IPS-18a (cell line): ENCODE data around the gene DIS3L2.
"Not testable (repeated sequence)": the region's sequence is repeated elsewhere in the genome, so short reads cannot be mapped to it uniquely, and the experiment has no call there.

ENCODE experiments used
- H3K27ac ChIP-seq: one replicate; pipeline ENCODE4 v1.5.1; 2013; ENCODE audit warnings: low read length
- H3K27me3 ChIP-seq: one replicate; pipeline ENCODE4 v1.6.1; 2013; ENCODE audit warnings: mild to moderate bottlenecking, low read length; ENCODE audit not compliant: control insufficient read depth, insufficient read depth
- H3K36me3 ChIP-seq: one replicate; pipeline ENCODE4 v1.6.1; 2013; ENCODE audit warnings: low read depth, low read length; ENCODE audit not compliant: control insufficient read depth
- H3K4me1 ChIP-seq: one replicate; pipeline ENCODE4 v1.6.1; 2013; ENCODE audit warnings: low read depth, low read length; ENCODE audit not compliant: control insufficient read depth
- H3K4me3 ChIP-seq: one replicate; pipeline ENCODE4 v1.5.1; 2013; ENCODE audit warnings: low read length
- H3K9ac ChIP-seq: one replicate; pipeline ENCODE4 v1.6.1; 2013; ENCODE audit warnings: mild to moderate bottlenecking, low read length, moderate library complexity
- H3K9me3 ChIP-seq: one replicate; pipeline ENCODE4 v1.6.1; 2013; ENCODE audit warnings: low read depth, low read length; ENCODE audit not compliant: control insufficient read depth

Gene DIS3L2

DNA sequence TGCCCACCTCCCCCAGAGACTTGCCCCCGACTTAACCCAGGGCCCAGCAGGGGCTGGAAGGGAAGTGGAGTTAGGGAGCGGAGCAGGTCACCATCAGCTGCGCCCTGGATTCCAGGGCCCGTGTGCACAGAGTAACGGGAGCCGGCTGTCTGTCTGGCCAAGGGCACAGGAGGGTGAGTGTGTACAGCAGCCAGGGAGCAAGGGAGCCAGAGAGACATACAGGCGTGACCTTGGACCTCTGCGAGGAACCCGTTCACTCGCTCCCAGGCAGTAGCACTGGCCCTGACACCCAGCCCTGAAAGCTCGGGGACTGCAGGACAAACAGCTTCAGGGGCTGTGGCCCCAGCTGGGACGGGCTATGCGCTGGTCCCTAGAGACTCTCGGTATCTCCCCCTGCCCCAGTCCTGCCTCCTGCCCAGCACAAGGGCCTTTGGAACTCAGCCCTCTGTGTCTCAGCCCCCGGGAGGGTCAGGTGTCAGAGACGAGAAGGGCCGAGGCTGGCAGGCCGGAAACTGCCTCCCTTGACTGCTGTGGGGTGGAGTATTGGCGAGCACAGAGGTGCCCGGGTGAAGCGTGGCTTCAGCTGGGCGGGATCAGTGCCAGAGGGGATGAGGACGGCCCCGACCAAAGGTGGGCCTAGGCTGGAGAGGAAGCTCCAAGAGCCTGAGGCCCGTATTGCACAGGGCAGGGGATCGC, 370.9 kb downstream of the DIS3L2 start:
- not testable (repeated sequence) for H3K36me3 ChIP-seq, H3K9ac ChIP-seq, H3K4me3 ChIP-seq, H3K27me3 ChIP-seq, H3K27ac ChIP-seq, H3K9me3 ChIP-seq, H3K4me1 ChIP-seq

DNA sequence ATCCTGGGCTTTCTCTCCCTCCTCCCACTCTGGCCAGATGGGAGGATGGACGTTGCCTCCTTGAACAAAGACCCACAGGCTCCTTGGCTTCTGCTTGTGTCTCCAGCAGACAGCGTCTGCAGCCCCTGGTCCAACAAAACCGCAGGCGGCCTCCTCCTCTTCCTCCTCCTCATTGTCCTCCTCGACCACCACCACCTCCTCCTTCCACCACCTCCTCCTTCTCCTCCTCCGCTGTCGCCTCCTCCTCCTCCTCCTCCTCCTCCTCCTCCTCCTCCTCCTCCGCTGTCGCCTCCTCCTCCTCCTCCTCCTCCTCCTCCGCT, 371.4 kb downstream of the DIS3L2 start:
- Histone ChIP-seq H3K27me3 (no peaks in the 10 kb centered on the region), H3K4me3 (no peak overlapping the region), H3K4me1 (peaks cover 5% of the 10 kb centered on the region), H3K9me3 (no peaks in the 10 kb centered on the region), H3K36me3 (no peaks in the 10 kb centered on the region), H3K9ac (no peak overlapping the region), H3K27ac (no peak overlapping the region)

- Histone ChIP-seq H3K4me3 (no peak overlapping the region), H3K9ac (no peak overlapping the region), H3K36me3 (no peaks in the 10 kb centered on the region), H3K27me3 (no peaks in the 10 kb centered on the region), H3K4me1 (peaks cover 5% of the 10 kb centered on the region), H3K27ac (no peak overlapping the region), H3K9me3 (no peaks in the 10 kb centered on the region)
Observed at GRCh38 chr2:232333361-232334135, 372.0 kb downstream of the DIS3L2 start.

DNA sequence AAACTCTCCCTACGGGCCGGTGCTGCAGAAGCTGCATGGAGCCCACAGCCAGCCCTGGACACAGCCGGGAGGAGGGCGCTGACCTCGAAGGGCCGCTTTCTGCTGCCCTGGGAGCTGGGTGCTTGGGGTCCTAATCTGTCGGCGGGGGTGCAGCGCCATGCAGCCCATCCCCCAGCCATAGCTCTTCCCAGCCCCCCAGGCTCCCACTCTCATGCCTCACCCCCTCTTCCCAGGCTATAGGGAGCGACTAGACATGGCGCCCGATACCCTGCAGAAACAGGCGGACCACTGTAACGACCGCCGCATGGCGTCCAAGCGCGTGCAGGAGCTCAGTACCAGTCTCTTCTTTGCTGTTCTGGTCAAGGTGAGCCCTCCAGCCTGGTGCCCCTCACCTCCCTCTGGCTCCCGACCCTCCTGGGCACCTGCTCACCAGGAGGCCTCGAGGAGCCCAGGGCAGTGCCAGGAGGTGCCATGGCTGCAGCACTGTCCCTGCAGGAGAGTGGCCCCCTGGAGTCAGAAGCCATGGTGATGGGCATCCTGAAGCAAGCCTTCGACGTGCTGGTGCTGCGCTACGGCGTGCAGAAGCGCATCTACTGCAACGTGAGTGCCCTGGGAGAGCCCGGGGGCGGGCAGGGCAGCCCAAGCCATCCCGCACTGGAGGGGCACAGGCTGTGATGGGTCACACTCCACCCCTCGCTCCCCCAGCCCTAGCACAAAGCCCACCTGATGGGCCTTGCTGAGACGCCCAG, 372.8 kb downstream of the DIS3L2 start:
- H3K27me3 ChIP-seq, H3K9me3 ChIP-seq, H3K4me3 ChIP-seq, H3K36me3 ChIP-seq, H3K27ac ChIP-seq, H3K9ac ChIP-seq, H3K4me1 ChIP-seq: not testable (repeated sequence)

DNA sequence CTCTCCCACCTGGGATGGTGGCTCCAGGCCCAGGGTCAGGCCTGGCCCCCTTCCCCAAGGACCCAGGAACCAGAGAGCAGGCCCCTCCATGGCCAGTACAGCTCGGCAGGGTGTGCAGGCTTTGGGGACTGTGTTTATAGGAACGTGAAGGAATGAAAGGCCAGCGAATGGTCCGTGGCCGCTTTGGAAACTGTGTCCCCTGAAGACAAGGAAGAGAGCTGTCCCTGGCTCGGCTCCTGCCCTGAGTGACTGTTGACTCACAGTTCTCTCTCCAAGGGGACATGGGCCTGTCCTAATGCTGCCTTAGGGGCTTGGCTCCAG, 373.3 kb downstream of the DIS3L2 start:
- H3K9ac ChIP-seq, H3K36me3 ChIP-seq, H3K4me1 ChIP-seq, H3K27me3 ChIP-seq, H3K27ac ChIP-seq, H3K4me3 ChIP-seq, H3K9me3 ChIP-seq: not testable (repeated sequence)

DNA sequence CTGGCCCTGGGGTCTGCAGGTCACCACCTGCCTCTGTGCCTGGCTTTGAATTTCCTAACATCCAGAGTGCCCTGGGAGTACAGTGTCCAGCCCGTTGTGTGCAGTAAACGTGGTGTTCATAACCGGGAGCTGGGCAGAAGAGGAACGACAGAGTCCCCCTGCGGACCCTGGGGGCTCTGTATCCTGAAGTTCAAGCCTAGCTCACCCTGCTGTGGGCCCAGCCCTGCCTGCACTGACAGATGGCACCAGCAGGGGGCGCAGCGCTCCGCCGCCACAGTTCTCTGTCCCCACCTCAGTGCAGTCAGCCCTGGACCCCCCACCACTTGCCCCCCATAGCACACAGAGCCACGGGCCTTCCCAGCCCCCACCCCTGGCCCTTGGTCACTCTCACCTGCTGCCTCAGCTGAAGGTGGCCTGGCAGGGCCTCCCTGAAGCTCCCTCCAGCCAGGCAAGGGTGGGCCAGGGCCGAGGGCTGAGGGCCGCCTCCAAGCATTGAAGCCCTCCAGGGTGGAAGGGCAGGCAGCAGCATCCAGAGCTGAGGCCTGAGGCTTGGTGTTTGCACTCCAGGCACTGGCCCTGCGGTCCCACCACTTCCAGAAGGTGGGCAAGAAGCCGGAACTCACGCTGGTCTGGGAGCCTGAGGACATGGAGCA, 373.8 kb downstream of the DIS3L2 start:
- not testable (repeated sequence) for H3K27ac ChIP-seq, H3K9me3 ChIP-seq, H3K36me3 ChIP-seq, H3K4me3 ChIP-seq, H3K4me1 ChIP-seq, H3K27me3 ChIP-seq, H3K9ac ChIP-seq

- no peak overlapping the region for H3K27ac ChIP-seq
- no peak overlapping the region for H3K4me3 ChIP-seq
- no peaks in the 10 kb centered on the region for H3K27me3 ChIP-seq
- no peaks in the 10 kb centered on the region for H3K9me3 ChIP-seq
- no peaks in the 10 kb centered on the region for H3K36me3 ChIP-seq
- H3K4me1 ChIP-seq = no peaks in the 10 kb centered on the region
- H3K9ac ChIP-seq = no peak overlapping the region
Observed at GRCh38 chr2:232335859-232336215, 374.3 kb downstream of the DIS3L2 start.

GRCh38 chr2:232336241-232336736, 374.8 kb downstream of the DIS3L2 start:
- Histone ChIP-seq H3K36me3 (no peaks in the 10 kb centered on the region), H3K4me1 (no peaks in the 10 kb centered on the region), H3K4me3 (no peak overlapping the region), H3K9me3 (no peaks in the 10 kb centered on the region), H3K27me3 (no peaks in the 10 kb centered on the region), H3K27ac (no peak overlapping the region), H3K9ac (no peak overlapping the region)

DNA sequence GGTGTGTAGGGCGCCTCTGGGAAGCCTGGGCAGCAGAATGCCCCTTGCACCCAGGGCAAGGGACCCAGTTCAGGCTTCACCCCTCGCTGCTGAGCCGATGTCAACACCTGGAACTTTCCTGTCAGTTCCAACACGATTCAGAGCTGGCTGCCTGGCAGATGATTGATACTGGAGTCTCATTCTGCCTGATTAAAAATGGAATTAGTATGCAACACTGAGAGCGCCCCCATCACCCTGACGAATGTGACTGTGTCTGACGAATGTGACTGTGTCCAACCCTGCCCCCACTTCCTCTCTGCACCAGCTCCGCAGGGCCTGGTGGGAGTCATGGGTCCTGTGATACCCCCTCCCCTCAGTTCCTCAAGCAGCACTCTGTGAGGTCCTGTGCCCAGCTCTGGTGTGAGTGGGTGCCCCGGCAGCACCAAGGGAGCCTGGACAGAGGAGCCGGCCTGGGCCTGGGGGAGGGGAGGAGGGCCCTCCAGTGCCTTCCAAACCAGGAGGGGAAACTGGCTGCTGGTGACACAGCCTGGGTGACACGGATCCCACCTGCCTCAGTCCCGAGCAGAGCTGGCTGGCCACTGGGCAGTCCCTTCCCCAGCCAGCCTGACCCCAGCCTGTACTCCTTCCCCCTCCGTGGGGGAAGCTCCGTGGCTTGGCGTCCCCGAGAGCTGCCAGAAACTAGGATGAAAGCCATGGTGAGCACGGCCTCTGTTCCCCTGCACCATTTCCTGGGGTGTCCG, 375.6 kb downstream of the DIS3L2 start:
- Histone ChIP-seq H3K9ac (no peak overlapping the region), H3K4me3 (no peak overlapping the region), H3K9me3 (no peaks in the 10 kb centered on the region), H3K27ac (no peak overlapping the region), H3K4me1 (no peaks in the 10 kb centered on the region), H3K36me3 (no peaks in the 10 kb centered on the region), H3K27me3 (no peaks in the 10 kb centered on the region)

GRCh38 chr2:232338094-232338758, 376.7 kb downstream of the DIS3L2 start:
- H3K27me3 ChIP-seq, H3K27ac ChIP-seq, H3K36me3 ChIP-seq, H3K4me1 ChIP-seq, H3K4me3 ChIP-seq, H3K9me3 ChIP-seq, H3K9ac ChIP-seq: not testable (repeated sequence)

- no peak overlapping the region for H3K27ac ChIP-seq
- no peaks in the 10 kb centered on the region for H3K4me1 ChIP-seq
- no peaks in the 10 kb centered on the region for H3K36me3 ChIP-seq
- H3K9me3 ChIP-seq = no peaks in the 10 kb centered on the region
- H3K27me3 ChIP-seq = no peaks in the 10 kb centered on the region
- no peak overlapping the region for H3K9ac ChIP-seq
- H3K4me3 ChIP-seq = no peak overlapping the region
Observed at GRCh38 chr2:232338759-232339106, 377.2 kb downstream of the DIS3L2 start.
